ENCODE results near the gene LRRC57. TPM values are rescaled to one million over a fixed set of nuclear protein-coding genes. Genes with fewer than 3 reads are reported as not detected.

LRRC57 gene
- total RNA-seq, 1 experiment from 2014 or later = 22.7 TPM

- H3K4me1 ChIP-seq (replicated peaks; ENCODE audit: insufficient read depth) = peaks cover 15% of the 10 kb centered on the region
- H2AFZ ChIP-seq = no peak overlapping the region
- peak overlapping the region; percentile 87 for H3K4me3 ChIP-seq
- H4K20me1 ChIP-seq (ENCODE audit: insufficient read depth) = no peaks in the 10 kb centered on the region
- no peaks in the 10 kb centered on the region for H3K9me3 ChIP-seq (ENCODE audit: insufficient read depth, low read depth)
- no peaks in the 10 kb centered on the region for H3F3A ChIP-seq (ENCODE audit: insufficient read depth, low read depth)
- ChIA-PET POLR2A (ENCODE audit: unreplicated experiment) (no interaction called here), CTCF (no interaction called here)
- H3K36me3 ChIP-seq (ENCODE audit: low read depth) = no peaks in the 10 kb centered on the region
- intact Hi-C loops (cut with micrococcal nuclease; ENCODE audit: unreplicated experiment) = loop anchor here (2.0 kb wide), 3 partner anchors 59 to 377 kb away; partner anchors contain the start of gene ZNF106
- no peak overlapping the region for H3K27ac ChIP-seq
- H3K4me2 ChIP-seq = peak overlapping the region; percentile 86
- H3K9me2 ChIP-seq (ENCODE audit: insufficient read depth) = no peaks in the 10 kb centered on the region
- DNase-seq = no peak
- no peak for TF ChIP-seq EZH2 (IDR thresholded peaks at IDR 0.05; ENCODE audit: low read depth)
- TF ChIP-seq CTCF (conservative IDR thresholded peaks at IDR 0.05) = no peak
- H3K79me2 ChIP-seq (ENCODE audit: low read depth) = peaks cover 25% of the 10 kb centered on the region
- no peaks in the 10 kb centered on the region for H3K27me3 ChIP-seq (ENCODE audit: insufficient read depth, low read depth)
- BruUV-seq (replicated peaks) = no TSS peak
These were observed 1.3 kb upstream of the LRRC57 start for GRCh38 chr15:42549741-42550392.

GRCh38 chr15:42549032-42549491 is 469 bp upstream of the LRRC57 start:
- TF ChIP-seq CTCF (conservative IDR thresholded peaks at IDR 0.05) = no peak
- DNase-seq = no peak
- Histone ChIP-seq H3K9me2 (ENCODE audit: insufficient read depth) (no peaks in the 10 kb centered on the region), H3K4me3 (peak overlapping the region; percentile 87), H3K36me3 (ENCODE audit: low read depth) (no peaks in the 10 kb centered on the region), H3F3A (ENCODE audit: insufficient read depth, low read depth) (no peaks in the 10 kb centered on the region), H4K20me1 (ENCODE audit: insufficient read depth) (no peaks in the 10 kb centered on the region), H3K27ac (peak overlapping the region; percentile 40), H3K9me3 (ENCODE audit: insufficient read depth, low read depth) (no peaks in the 10 kb centered on the region), H3K79me2 (ENCODE audit: low read depth) (peaks cover 25% of the 10 kb centered on the region), H3K4me1 (replicated peaks; ENCODE audit: insufficient read depth) (peaks cover 15% of the 10 kb centered on the region), H3K4me2 (peak overlapping the region; percentile 86), H3K27me3 (ENCODE audit: insufficient read depth, low read depth) (no peaks in the 10 kb centered on the region), H2AFZ (peak overlapping the region; percentile 97)
- TSS peak; percentile 43 for BruUV-seq (replicated peaks)
- intact Hi-C loops (cut with micrococcal nuclease; ENCODE audit: unreplicated experiment) = loop anchor here (2.0 kb wide), 3 partner anchors 58 to 378 kb away; partner anchors contain the start of gene ZNF106
- CTCF ChIA-PET = interaction anchor here (0.6 kb wide), 1 partner anchor 85 kb away, joined by 5 read pairs; no protein-coding TSS in a partner anchor
- POLR2A ChIA-PET (ENCODE audit: unreplicated experiment) = interaction anchor here (0.7 kb wide), 1 partner anchor 159 kb away, joined by 4 read pairs; no protein-coding TSS in a partner anchor

- Histone ChIP-seq H3K9me2 (ENCODE audit: insufficient read depth) (no peaks in the 10 kb centered on the region), H3K9me3 (ENCODE audit: insufficient read depth, low read depth) (no peaks in the 10 kb centered on the region), H3F3A (ENCODE audit: insufficient read depth, low read depth) (no peaks in the 10 kb centered on the region), H3K4me3 (peak overlapping the region; percentile 87), H4K20me1 (ENCODE audit: insufficient read depth) (no peaks in the 10 kb centered on the region), H3K27ac (peak overlapping the region; percentile 40; the same call in 1 of the 2 replicates), H2AFZ (peak overlapping the region; percentile 97), H3K36me3 (ENCODE audit: low read depth) (no peaks in the 10 kb centered on the region), H3K79me2 (ENCODE audit: low read depth) (peaks cover 19% of the 10 kb centered on the region), H3K27me3 (ENCODE audit: insufficient read depth, low read depth) (no peaks in the 10 kb centered on the region), H3K4me1 (replicated peaks; ENCODE audit: insufficient read depth) (peaks cover 15% of the 10 kb centered on the region), H3K4me2 (peak overlapping the region; percentile 86)
- BruUV-seq (replicated peaks) = no TSS peak
- ChIA-PET CTCF (no interaction called here), POLR2A (ENCODE audit: unreplicated experiment) (interaction anchor here (0.6 to 0.7 kb wide), 2 partner anchors 385 to 643 kb away, joined by 3 to 4 read pairs; no protein-coding TSS in a partner anchor)
- intact Hi-C loops (cut with micrococcal nuclease; ENCODE audit: unreplicated experiment) = loop anchor here (2.0 kb wide), 3 partner anchors 57 to 379 kb away; partner anchors contain the start of gene ZNF106
- DNase-seq = no peak
- TF ChIP-seq CTCF (conservative IDR thresholded peaks at IDR 0.05) = no peak
- no peak for TF ChIP-seq EZH2 (IDR thresholded peaks at IDR 0.05; ENCODE audit: low read depth)
These were observed 710 bp downstream of the LRRC57 start for GRCh38 chr15:42547918-42548248.
